A549 (cell line): ENCODE results near the gene TMEM156. TPM values are rescaled to one million over a fixed set of nuclear protein-coding genes. Genes with fewer than 3 reads are reported as not detected.

ENCODE experiments used
- ATAC-seq, 2 experiments: fragments of 200-7000 bp in 1 of 2; fragments of >200 bp in 1 of 2; cut with Nextera tagmentation in 1 of 2; cut with Tn5 transposase in 1 of 2; 3 replicates each; pipeline versions ENCODE4 v1.8.0 to v1.9.1; 2018 to 2020; ENCODE audit warnings: mild to moderate bottlenecking in 1 of 2, moderate library complexity in 1 of 2
- CTCF ChIA-PET: fragments of 300-600 bp; sonication (Branson Sonifier 250); formaldehyde crosslinking; extraction: SDS; loops from one replicate; lab custom pipeline; 2021; ENCODE audit warnings: antibody characterized with exemption, inconsistent platforms; lab: Yijun Ruan, JAX
- POLR2A ChIA-PET: fragments of 350-600 bp; formaldehyde crosslinking; extraction: SDS; loops from one replicate; lab custom pipeline; 2021; ENCODE audit warnings: antibody characterized with exemption, inconsistent platforms; lab: Yijun Ruan, JAX
- DNase-seq, 2 experiments: peaks; one replicate each; pipeline versions ENCODE4 v3.0.0 to v3.0.0-alpha.2; 2011 to 2016; ENCODE audit warnings: low read depth in 1 of 2, low spot score in 1 of 2
- FAIRE-seq: peaks from 2 replicates; lab custom pipeline; 2011; peaks lifted over from hg19 to GRCh38; lab: Jason Lieb, UNC
- H3K27ac ChIP-seq, 2 experiments: fragments of >200 bp; sonication (Bioruptor Twin); formaldehyde crosslinking; 3 replicates each; pipeline ENCODE4 v1.5.1; 2016 to 2017
- H3K4me1 ChIP-seq: fragments of >200 bp; sonication (Bioruptor Twin); formaldehyde crosslinking; 3 replicates; pipeline ENCODE4 v1.6.1; 2016
- H3K4me2 ChIP-seq: fragments of >200 bp; sonication (Bioruptor Twin); formaldehyde crosslinking; 3 replicates; pipeline ENCODE4 v1.6.1; 2016
- H3K4me3 ChIP-seq: fragments of >200 bp; sonication (Bioruptor Twin); formaldehyde crosslinking; 3 replicates; pipeline ENCODE4 v1.5.1; 2016
- H3K9me3 ChIP-seq: fragments of >200 bp; sonication (Bioruptor Twin); formaldehyde crosslinking; 3 replicates; pipeline ENCODE4 v1.6.1; 2016
- BHLHE40 ChIP-seq: IDR thresholded peaks from 2 replicates; pipeline ENCODE4 v1.6.1; 2012; ENCODE audit warnings: low read depth, low read length, inconsistent platforms
- CBX2 ChIP-seq: fragments of 200-600 bp; sonication (generic); IDR thresholded peaks from 2 replicates; pipeline ENCODE4 v1.6.1; 2016; ENCODE audit warnings: low read depth, mild to moderate bottlenecking, borderline replicate concordance
- CHD4 ChIP-seq: fragments of 200-600 bp; sonication (generic); IDR thresholded peaks from 2 replicates; pipeline ENCODE4 v1.6.1; 2016; ENCODE audit warnings: antibody characterized with exemption, mild to moderate bottlenecking, borderline replicate concordance
- EHF ChIP-seq: fragments of 250-450 bp; sonication (Bioruptor Pico); IDR thresholded peaks from 2 replicates; pipeline ENCODE4 v1.5.0; 2020; ENCODE audit warnings: mild to moderate bottlenecking
- ESRRA ChIP-seq: fragments of 150-350 bp; IDR thresholded peaks from 2 replicates; pipeline ENCODE4 v1.6.1; 2014; ENCODE audit warnings: mild to moderate bottlenecking, low read length, borderline replicate concordance
- FOSL2 ChIP-seq, 2 experiments: fragments of 450-650 bp in 1 of 2; fragments of >200 bp in 1 of 2; sonication (Bioruptor Twin) in 1 of 2; formaldehyde crosslinking; IDR thresholded peaks; 2 replicates each; pipeline versions ENCODE4 v1.5.0 to v1.6.1; 2016 to 2020; ENCODE audit warnings: mild to moderate bottlenecking in 1 of 2, moderate library complexity in 1 of 2
- GATA3 ChIP-seq: IDR thresholded peaks from 2 replicates; pipeline ENCODE4 v1.6.1; 2012; ENCODE audit warnings: borderline replicate concordance
- HDAC2 ChIP-seq: fragments of 200-600 bp; sonication (generic); IDR thresholded peaks from 2 replicates; pipeline ENCODE4 v1.6.1; 2016
- HEYL ChIP-seq: fragments of 250-450 bp; sonication (Bioruptor Pico); IDR thresholded peaks from 2 replicates; pipeline ENCODE4 v1.8.0; 2021; ENCODE audit warnings: mild to moderate bottlenecking, moderate library complexity
- HOXB5 ChIP-seq: fragments of 250-450 bp; sonication (Bioruptor Pico); IDR thresholded peaks from 2 replicates; pipeline ENCODE4 v1.5.0; 2020; ENCODE audit warnings: mild to moderate bottlenecking, moderate library complexity
- KDM1A ChIP-seq: fragments of 200-600 bp; sonication (generic); IDR thresholded peaks from 2 replicates; pipeline ENCODE4 v1.6.1; 2016; ENCODE audit warnings: low read depth, mild to moderate bottlenecking
- NFE2L2 ChIP-seq: fragments of 150-350 bp; conservative IDR thresholded peaks from 2 replicates; pipeline ENCODE4 v1.6.1; 2014; ENCODE audit warnings: low read length
- NR3C1 ChIP-seq: fragments of >200 bp; sonication (Bioruptor Twin); formaldehyde crosslinking; IDR thresholded peaks from 3 replicates; pipeline ENCODE4 v1.6.1; 2017
- POLR2A ChIP-seq: IDR thresholded peaks from 2 replicates; pipeline ENCODE4 v1.6.1; 2012; ENCODE audit warnings: mild to moderate bottlenecking, low read length
- POLR2AphosphoS2 ChIP-seq: conservative IDR thresholded peaks from 2 replicates; pipeline ENCODE4 v1.6.1; 2012; ENCODE audit warnings: low read length, improper control_type of control experiment, inconsistent platforms
- RCOR1 ChIP-seq: fragments of 150-350 bp; IDR thresholded peaks from 2 replicates; pipeline ENCODE4 v1.6.1; 2014; ENCODE audit warnings: antibody characterized with exemption, low read length, low read depth
- RFX5 ChIP-seq: fragments of 450-650 bp; IDR thresholded peaks from 2 replicates; pipeline ENCODE4 v1.7.1; 2014; ENCODE audit warnings: antibody characterized with exemption, mild to moderate bottlenecking, moderate library complexity
- SREBF2 ChIP-seq: fragments of 450-650 bp; IDR thresholded peaks from 2 replicates; pipeline ENCODE4 v1.6.1; 2014; ENCODE audit warnings: mild to moderate bottlenecking, moderate library complexity
- TFCP2L1 ChIP-seq: fragments of 250-450 bp; sonication (Bioruptor Pico); IDR thresholded peaks from 2 replicates; pipeline ENCODE4 v1.5.0; 2021; ENCODE audit warnings: mild to moderate bottlenecking
- ZC3H11A ChIP-seq: fragments of 450-650 bp; IDR thresholded peaks from 2 replicates; pipeline ENCODE4 v1.6.1; 2014; ENCODE audit warnings: antibody characterized with exemption, mild to moderate bottlenecking
- ZSCAN20 ChIP-seq: fragments of 250-450 bp; sonication (Bioruptor Pico); IDR thresholded peaks from 2 replicates; pipeline ENCODE4 v1.8.0; 2022; ENCODE audit warnings: mild to moderate bottlenecking, moderate library complexity
- WGBS: methylation state at CpG from one replicate; pipeline ENCODE4 v1.1.6; 2017; ENCODE audit errors: missing lambda C conversion rate; 5-methylcytosine and 5-hydroxymethylcytosine counted together
- polyA plus RNA-seq, 4 experiments: library from polyadenylated mRNA; depleted of rRNA in 3 of 4; stranded (reverse); fragments of >200 nt; fragmentation: RNase III in 1 of 4; extraction: RNeasy Plus Mini Kit Qiagen cat#74134 plus additional on column Dnase treatment in 1 of 4; gene quantifications; 2 replicates in 3 of 4; 3 replicates in 1 of 4; pipeline ENCODE4 v1.2.3, GENCODE V29; 2011 to 2017
- TF ChIP-seq, protein P1 (sequence below): IDR thresholded peaks from 2 replicates; pipeline ENCODE4 v1.6.1; 2012
- TF ChIP-seq, protein P2 (sequence below): IDR thresholded peaks from 2 replicates; pipeline ENCODE4 v1.6.1; 2012
- TF ChIP-seq, protein P3 (sequence below): fragments of >200 bp; sonication (Bioruptor Twin); formaldehyde crosslinking; IDR thresholded peaks from 3 replicates; pipeline ENCODE4 v1.5.1; 2016
- TF ChIP-seq, protein P4 (sequence below): fragments of 200-600 bp; sonication (generic); IDR thresholded peaks from 2 replicates; pipeline ENCODE4 v1.6.1; 2016; ENCODE audit warnings: antibody characterized with exemption, mild to moderate bottlenecking, moderate library complexity

Gene TMEM156
- polyA plus RNA-seq, 2 of the 4 experiments (the other 2 are of a cell fraction): 10.4 to 45.1 TPM

DNA sequence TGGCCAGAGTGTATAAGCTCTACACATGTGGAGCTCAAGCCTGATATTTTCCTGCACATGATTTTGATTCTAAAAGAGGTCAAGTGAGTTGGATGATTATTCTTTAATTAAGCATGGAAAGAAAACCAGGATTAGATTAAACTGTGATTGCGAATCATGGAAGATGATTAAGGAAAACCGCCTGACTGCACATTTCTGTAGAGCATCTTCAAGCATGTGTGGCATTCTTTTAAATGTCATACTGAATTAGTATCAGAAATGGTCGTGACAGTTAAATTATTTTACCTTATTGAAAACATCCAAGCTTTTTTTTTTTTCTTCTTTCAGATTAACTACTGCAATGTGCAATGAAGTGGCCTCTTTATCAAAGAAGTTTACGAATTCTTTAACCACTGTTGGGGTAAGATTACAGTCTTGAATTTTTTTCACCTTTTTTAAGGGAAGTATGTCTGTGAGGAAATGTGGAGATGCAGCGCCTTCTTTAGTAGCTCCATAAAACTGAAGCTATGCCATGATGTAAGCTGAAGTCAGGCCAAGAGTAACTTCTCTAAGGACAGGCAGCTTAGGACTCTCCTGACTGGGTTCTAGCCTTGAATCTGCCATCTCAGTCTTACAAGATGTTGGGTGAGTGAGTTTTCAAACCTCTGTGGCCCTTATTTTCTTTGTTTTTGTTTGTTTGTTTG, 96.7 kb downstream of the TMEM156 start:
- no peaks in the 10 kb centered on the region for H3K4me1 ChIP-seq
- H3K9me3 ChIP-seq: no peaks in the 10 kb centered on the region
- no peak overlapping the region for H3K4me2 ChIP-seq
- FAIRE-seq: no peak
- ChIA-PET POLR2A (no interaction called here), CTCF (interaction anchor here (0.8 to 1.2 kb wide), 3 partner anchors 8 to 200 kb away, joined by 3 to 4 read pairs (median 3); no protein-coding TSS in a partner anchor)
- no peak for ATAC-seq
- TF ChIP-seq, protein P1, sequence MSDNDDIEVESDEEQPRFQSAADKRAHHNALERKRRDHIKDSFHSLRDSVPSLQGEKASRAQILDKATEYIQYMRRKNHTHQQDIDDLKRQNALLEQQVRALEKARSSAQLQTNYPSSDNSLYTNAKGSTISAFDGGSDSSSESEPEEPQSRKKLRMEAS: no peak
- TF ChIP-seq ZSCAN20 (CRISPR knock-in tag) (no peak), NFE2L2 (no peak), HOXB5 (CRISPR knock-in tag) (no peak), BHLHE40 (no peak), FOSL2 (IDR thresholded peaks at IDR 0.05) (no peak), FOSL2 (CRISPR knock-in tag; IDR thresholded peaks at IDR 0.05) (no peak), RFX5 (no peak), POLR2AphosphoS2 (no peak), ESRRA (no peak), HEYL (CRISPR knock-in tag) (no peak), KDM1A (no peak), EHF (CRISPR knock-in tag) (no peak)
- TF ChIP-seq, protein P2, sequence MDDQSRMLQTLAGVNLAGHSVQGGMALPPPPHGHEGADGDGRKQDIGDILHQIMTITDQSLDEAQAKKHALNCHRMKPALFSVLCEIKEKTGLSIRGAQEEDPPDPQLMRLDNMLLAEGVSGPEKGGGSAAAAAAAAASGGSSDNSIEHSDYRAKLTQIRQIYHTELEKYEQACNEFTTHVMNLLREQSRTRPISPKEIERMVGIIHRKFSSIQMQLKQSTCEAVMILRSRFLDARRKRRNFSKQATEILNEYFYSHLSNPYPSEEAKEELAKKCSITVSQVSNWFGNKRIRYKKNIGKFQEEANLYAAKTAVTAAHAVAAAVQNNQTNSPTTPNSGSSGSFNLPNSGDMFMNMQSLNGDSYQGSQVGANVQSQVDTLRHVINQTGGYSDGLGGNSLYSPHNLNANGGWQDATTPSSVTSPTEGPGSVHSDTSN: no peak
- TF ChIP-seq, protein P3, sequence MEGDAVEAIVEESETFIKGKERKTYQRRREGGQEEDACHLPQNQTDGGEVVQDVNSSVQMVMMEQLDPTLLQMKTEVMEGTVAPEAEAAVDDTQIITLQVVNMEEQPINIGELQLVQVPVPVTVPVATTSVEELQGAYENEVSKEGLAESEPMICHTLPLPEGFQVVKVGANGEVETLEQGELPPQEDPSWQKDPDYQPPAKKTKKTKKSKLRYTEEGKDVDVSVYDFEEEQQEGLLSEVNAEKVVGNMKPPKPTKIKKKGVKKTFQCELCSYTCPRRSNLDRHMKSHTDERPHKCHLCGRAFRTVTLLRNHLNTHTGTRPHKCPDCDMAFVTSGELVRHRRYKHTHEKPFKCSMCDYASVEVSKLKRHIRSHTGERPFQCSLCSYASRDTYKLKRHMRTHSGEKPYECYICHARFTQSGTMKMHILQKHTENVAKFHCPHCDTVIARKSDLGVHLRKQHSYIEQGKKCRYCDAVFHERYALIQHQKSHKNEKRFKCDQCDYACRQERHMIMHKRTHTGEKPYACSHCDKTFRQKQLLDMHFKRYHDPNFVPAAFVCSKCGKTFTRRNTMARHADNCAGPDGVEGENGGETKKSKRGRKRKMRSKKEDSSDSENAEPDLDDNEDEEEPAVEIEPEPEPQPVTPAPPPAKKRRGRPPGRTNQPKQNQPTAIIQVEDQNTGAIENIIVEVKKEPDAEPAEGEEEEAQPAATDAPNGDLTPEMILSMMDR: no peak
- TF ChIP-seq, protein P4, sequence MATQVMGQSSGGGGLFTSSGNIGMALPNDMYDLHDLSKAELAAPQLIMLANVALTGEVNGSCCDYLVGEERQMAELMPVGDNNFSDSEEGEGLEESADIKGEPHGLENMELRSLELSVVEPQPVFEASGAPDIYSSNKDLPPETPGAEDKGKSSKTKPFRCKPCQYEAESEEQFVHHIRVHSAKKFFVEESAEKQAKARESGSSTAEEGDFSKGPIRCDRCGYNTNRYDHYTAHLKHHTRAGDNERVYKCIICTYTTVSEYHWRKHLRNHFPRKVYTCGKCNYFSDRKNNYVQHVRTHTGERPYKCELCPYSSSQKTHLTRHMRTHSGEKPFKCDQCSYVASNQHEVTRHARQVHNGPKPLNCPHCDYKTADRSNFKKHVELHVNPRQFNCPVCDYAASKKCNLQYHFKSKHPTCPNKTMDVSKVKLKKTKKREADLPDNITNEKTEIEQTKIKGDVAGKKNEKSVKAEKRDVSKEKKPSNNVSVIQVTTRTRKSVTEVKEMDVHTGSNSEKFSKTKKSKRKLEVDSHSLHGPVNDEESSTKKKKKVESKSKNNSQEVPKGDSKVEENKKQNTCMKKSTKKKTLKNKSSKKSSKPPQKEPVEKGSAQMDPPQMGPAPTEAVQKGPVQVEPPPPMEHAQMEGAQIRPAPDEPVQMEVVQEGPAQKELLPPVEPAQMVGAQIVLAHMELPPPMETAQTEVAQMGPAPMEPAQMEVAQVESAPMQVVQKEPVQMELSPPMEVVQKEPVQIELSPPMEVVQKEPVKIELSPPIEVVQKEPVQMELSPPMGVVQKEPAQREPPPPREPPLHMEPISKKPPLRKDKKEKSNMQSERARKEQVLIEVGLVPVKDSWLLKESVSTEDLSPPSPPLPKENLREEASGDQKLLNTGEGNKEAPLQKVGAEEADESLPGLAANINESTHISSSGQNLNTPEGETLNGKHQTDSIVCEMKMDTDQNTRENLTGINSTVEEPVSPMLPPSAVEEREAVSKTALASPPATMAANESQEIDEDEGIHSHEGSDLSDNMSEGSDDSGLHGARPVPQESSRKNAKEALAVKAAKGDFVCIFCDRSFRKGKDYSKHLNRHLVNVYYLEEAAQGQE: no peak
- no peak overlapping the region for H3K27ac ChIP-seq
- no peak for DNase-seq
- WGBS: 89% methylated on average over 5 of the region's 5 CpGs
- H3K4me3 ChIP-seq: no peak overlapping the region

DNA sequence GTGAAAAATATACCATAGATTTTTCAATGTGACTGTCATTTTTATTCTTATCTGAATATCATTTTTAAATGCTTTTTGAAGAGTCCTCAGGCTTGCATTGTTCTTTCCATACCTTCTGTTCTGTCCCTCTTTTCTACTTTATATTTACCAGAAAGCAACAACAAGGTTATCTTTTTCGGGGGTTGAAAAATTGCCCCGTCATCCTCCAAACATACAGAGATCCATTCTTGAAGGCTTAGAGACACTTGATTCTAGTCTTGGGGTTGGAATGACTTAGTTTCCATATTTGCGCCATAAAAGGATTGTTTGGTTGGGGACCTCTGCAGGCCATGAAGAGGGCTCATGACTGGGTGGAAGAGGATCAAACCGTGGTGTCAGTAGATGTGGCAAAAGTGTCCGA, 101.1 kb downstream of the TMEM156 start:
- DNase-seq: no peak
- FAIRE-seq: no peak
- POLR2A ChIA-PET: no interaction called here
- Histone ChIP-seq H3K9me3 (no peaks in the 10 kb centered on the region), H3K27ac (no peak overlapping the region), H3K4me3 (no peak overlapping the region), H3K4me1 (no peaks in the 10 kb centered on the region), H3K4me2 (no peak overlapping the region)
- 82% methylated on average over 5 of the region's 5 CpGs for WGBS
- TF ChIP-seq SREBF2 (no peak), HDAC2 (no peak), GATA3 (no peak), POLR2AphosphoS2 (no peak), CBX2 (no peak), POLR2A (no peak), NR3C1 (no peak), RCOR1 (no peak), CHD4 (no peak), TFCP2L1 (no peak), ZC3H11A (no peak)
- CTCF ChIA-PET: interaction anchor here (1.6 to 1.9 kb wide), 2 partner anchors 28 to 204 kb away, joined by 4 to 6 read pairs; no protein-coding TSS in a partner anchor
- no peak for ATAC-seq
